SU-DHL-6 (cell line): ENCODE measurements around the gene SMIM38.
"Not testable (repeated sequence)": the region's sequence is repeated elsewhere in the genome, so short reads cannot be mapped to it uniquely, and the experiment has no call there.

ENCODE experiments used
- H2AFZ ChIP-seq: fragments of 200-600 bp; sonication (generic); 2 replicates; pipeline ENCODE4 v1.6.1; 2014; ENCODE audit warnings: low read depth, mild to moderate bottlenecking, moderate library complexity, mixed read lengths, antibody characterized with exemption, low read length; ENCODE audit not compliant: severe bottlenecking
- H3F3A ChIP-seq: fragments of 200-600 bp; shearing (Covaris generic); 2 replicates; pipeline ENCODE4 v1.6.0; 2016; ENCODE audit warnings: antibody characterized with exemption, mild to moderate bottlenecking; ENCODE audit not compliant: insufficient read depth
- H3K27ac ChIP-seq: fragments of 200-600 bp; sonication (generic); 2 replicates; pipeline ENCODE4 v1.5.1; 2016; ENCODE audit warnings: low read depth, mild to moderate bottlenecking, low read length, moderate library complexity, mixed read lengths
- H3K27me3 ChIP-seq: fragments of 200-600 bp; sonication (generic), shearing (Covaris generic); 2 replicates; pipeline ENCODE4 v1.6.0; 2014; ENCODE audit warnings: mild to moderate bottlenecking, low read length
- H3K36me3 ChIP-seq: fragments of 200-600 bp; sonication (generic); 2 replicates; pipeline ENCODE4 v1.6.1; 2014; ENCODE audit warnings: mild to moderate bottlenecking, low read length, mixed read lengths
- H3K4me2 ChIP-seq: fragments of 300-600, 200-600 bp; shearing (Covaris generic), sonication (generic); 2 replicates; pipeline ENCODE4 v1.6.0; 2014; ENCODE audit warnings: low read length, low read depth, mild to moderate bottlenecking; ENCODE audit not compliant: poor library complexity, severe bottlenecking
- H3K4me3 ChIP-seq: fragments of 200-600 bp; sonication (generic); 2 replicates; pipeline ENCODE4 v1.5.1; 2014; ENCODE audit warnings: antibody characterized with exemption, low read length, mild to moderate bottlenecking, mixed read lengths; ENCODE audit not compliant: insufficient read depth, poor library complexity, severe bottlenecking
- H3K79me2 ChIP-seq: fragments of 200-600 bp; sonication (generic); 2 replicates; pipeline ENCODE4 v1.6.1; 2014; ENCODE audit warnings: mild to moderate bottlenecking, low read length, moderate library complexity; ENCODE audit not compliant: insufficient read depth
- H3K9ac ChIP-seq: fragments of 200-600 bp; sonication (generic); 2 replicates; pipeline ENCODE4 v1.7.0; 2014; ENCODE audit warnings: mild to moderate bottlenecking, low read length
- H3K9me2 ChIP-seq: fragments of 200-600 bp; sonication (generic); replicated peaks from 2 replicates; pipeline ENCODE4 v1.6.1; 2014; ENCODE audit warnings: low read length; ENCODE audit not compliant: insufficient read depth
- H3K9me3 ChIP-seq: fragments of 200-600 bp; sonication (generic); 2 replicates; pipeline ENCODE4 v1.6.1; 2014; ENCODE audit warnings: low read length, mixed read lengths; ENCODE audit not compliant: insufficient read depth
- H4K20me1 ChIP-seq: fragments of 200-600 bp; sonication (generic); 2 replicates; pipeline ENCODE4 v1.6.1; 2014; ENCODE audit warnings: low read depth, mild to moderate bottlenecking, antibody characterized with exemption, low read length, moderate library complexity, mixed read lengths
- CTCF ChIP-seq: fragments of 200-600 bp; sonication (generic); IDR thresholded peaks from one replicate; pipeline ENCODE4 v1.5.1; 2017; ENCODE audit warnings: antibody characterized with exemption, mild to moderate bottlenecking, low read length, moderate library complexity; ENCODE audit not compliant: insufficient read depth, poor library complexity, severe bottlenecking
- EZH2phosphoT487 ChIP-seq: fragments of 200-600 bp; sonication (generic), shearing (Covaris generic); conservative IDR thresholded peaks from 2 replicates; pipeline ENCODE4 v1.6.1; 2018; ENCODE audit warnings: mild to moderate bottlenecking, antibody characterized with exemption, low read length, moderate library complexity, mixed read lengths

The SMIM38 gene

GRCh38 chr11:69148806-69149205 lies 6.9 kb upstream of the SMIM38 start:
- H3K9me2 ChIP-seq = no peaks in the 10 kb centered on the region

GRCh38 chr11:69149338-69150045 lies 6.2 kb upstream of the SMIM38 start:
- not testable (repeated sequence) for H3K27me3 ChIP-seq, H3K4me3 ChIP-seq, H3K9ac ChIP-seq, H3K36me3 ChIP-seq, H2AFZ ChIP-seq, H3K27ac ChIP-seq, H3K9me2 ChIP-seq, H3F3A ChIP-seq, H3K4me2 ChIP-seq, H3K79me2 ChIP-seq, H4K20me1 ChIP-seq, H3K9me3 ChIP-seq

More at GRCh38 chr11:69148806-69149205, 6.9 kb upstream of the SMIM38 start:
- H3K79me2 ChIP-seq = no peaks in the 10 kb centered on the region
- TF ChIP-seq EZH2phosphoT487 (no peak), CTCF (no peak)
- no peaks in the 10 kb centered on the region for H3K27me3 ChIP-seq
- no peak overlapping the region for H3K4me3 ChIP-seq
- no peak overlapping the region for H3K27ac ChIP-seq
- H3K9ac ChIP-seq = no peak overlapping the region
- no peaks in the 10 kb centered on the region for H3F3A ChIP-seq
- H2AFZ ChIP-seq = no peak overlapping the region
- no peak overlapping the region for H3K4me2 ChIP-seq
- no peaks in the 10 kb centered on the region for H3K36me3 ChIP-seq
- no peaks in the 10 kb centered on the region for H3K9me3 ChIP-seq
- H4K20me1 ChIP-seq = no peaks in the 10 kb centered on the region

GRCh38 chr11:69150175-69150574 lies 5.6 kb upstream of the SMIM38 start:
- no peaks in the 10 kb centered on the region for H3K27me3 ChIP-seq
- H2AFZ ChIP-seq = no peak overlapping the region
- H3K4me2 ChIP-seq = no peak overlapping the region
- no peak for TF ChIP-seq CTCF
- no peak for TF ChIP-seq EZH2phosphoT487
- H3K9me2 ChIP-seq = no peaks in the 10 kb centered on the region
- H3K79me2 ChIP-seq = no peaks in the 10 kb centered on the region
- H3K36me3 ChIP-seq = no peaks in the 10 kb centered on the region
- H3K9me3 ChIP-seq = no peaks in the 10 kb centered on the region
- H3K27ac ChIP-seq = no peak overlapping the region
- H4K20me1 ChIP-seq = no peaks in the 10 kb centered on the region
- H3K4me3 ChIP-seq = no peak overlapping the region
- no peak overlapping the region for H3K9ac ChIP-seq
- no peaks in the 10 kb centered on the region for H3F3A ChIP-seq

- no peaks in the 10 kb centered on the region for H3K9me2 ChIP-seq
- no peaks in the 10 kb centered on the region for H4K20me1 ChIP-seq
- H3K4me3 ChIP-seq = no peak overlapping the region
- H3K27me3 ChIP-seq = no peaks in the 10 kb centered on the region
- H3K9ac ChIP-seq = no peak overlapping the region
- no peaks in the 10 kb centered on the region for H3K9me3 ChIP-seq
- H3K36me3 ChIP-seq = no peaks in the 10 kb centered on the region
- no peaks in the 10 kb centered on the region for H3K79me2 ChIP-seq
- no peaks in the 10 kb centered on the region for H3F3A ChIP-seq
- no peak overlapping the region for H3K27ac ChIP-seq
- no peak overlapping the region for H2AFZ ChIP-seq
- H3K4me2 ChIP-seq = no peak overlapping the region
- TF ChIP-seq CTCF = no peak
- TF ChIP-seq EZH2phosphoT487 = no peak
Observed at GRCh38 chr11:69151836-69152235, 3.9 kb upstream of the SMIM38 start.
